ENCODE measurements around the gene KIAA1958. TPM values are rescaled to one million over a fixed set of nuclear protein-coding genes. Genes with fewer than 3 reads are reported as not detected.
A peak's percentile ranks its signal among the peaks of the same experiment; 100 is the strongest.
"Not testable (repeated sequence)": the region's sequence is repeated elsewhere in the genome, so short reads cannot be mapped to it uniquely, and the experiment has no call there.

Gene KIAA1958
- total RNA-seq, 1 experiment from 2014 or later: 14.2 TPM

DNA sequence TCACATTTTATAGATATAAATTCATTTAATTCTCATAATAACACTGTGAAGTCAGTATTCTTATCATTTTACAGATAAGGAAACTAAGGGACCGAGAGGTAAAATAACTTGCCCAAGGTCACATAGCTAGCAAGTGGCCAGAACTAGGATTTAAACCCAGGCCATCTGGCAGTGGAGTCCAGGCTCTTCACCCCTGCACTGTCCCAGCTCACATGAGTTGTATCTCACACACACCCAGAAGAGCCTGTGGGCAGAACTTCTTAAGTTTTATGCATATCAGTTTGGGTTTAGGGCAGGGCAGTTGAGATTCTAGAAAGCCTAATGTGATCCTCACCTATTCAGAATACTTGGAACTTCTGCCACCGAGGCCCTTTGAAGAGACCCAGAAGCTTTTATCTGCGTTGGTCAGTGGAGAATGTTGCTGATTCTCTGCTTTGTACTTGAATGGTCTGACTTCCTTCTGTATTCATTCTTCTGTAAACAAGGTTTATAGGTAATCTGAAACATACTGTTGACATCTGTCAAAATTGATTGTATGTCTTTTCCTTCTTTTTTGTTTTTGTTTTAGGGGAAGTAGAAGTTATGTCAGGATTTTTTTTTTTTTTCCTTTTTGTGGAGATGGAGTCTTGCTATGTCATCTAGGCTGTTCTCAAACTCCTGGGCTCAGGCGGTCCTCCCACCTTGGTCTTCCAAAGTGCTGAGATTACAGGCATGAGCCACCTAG, 75.8 kb downstream of the KIAA1958 start:
- Histone ChIP-seq H3K4me3 (ENCODE audit: insufficient read depth, low read depth, low read length) (no peak overlapping the region), H3K27me3 (ENCODE audit: control insufficient read depth, insufficient read depth, low read length) (no peaks in the 10 kb centered on the region)
- no peak for DNase-seq

DNA sequence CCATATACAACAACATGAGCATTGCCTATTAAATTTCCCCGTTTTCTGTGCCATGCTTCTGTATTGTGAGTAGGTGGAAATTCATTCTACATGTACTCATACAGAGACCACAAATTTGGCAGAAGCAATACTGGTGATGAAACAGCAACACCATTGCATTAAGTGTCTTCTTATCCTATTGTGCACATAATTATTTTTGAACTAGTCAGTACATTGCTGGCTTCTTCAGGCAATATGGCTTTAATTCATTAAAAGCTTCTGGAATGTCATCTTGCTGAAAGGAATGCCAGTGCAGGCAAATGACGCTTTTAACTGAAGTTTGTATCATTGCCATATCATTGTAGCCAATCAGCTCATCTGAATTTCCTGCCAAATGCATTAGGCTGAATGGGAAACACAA, 82.6 kb downstream of the KIAA1958 start:
- DNase-seq: no peak
- no peaks in the 10 kb centered on the region; the same call in 1 of the 2 replicates for H3K36me3 ChIP-seq (replicated peaks; ENCODE audit: control insufficient read depth, insufficient read depth, low read length)

More for the DNA sequence above, 75.8 kb downstream of the KIAA1958 start:
- H3K36me3 ChIP-seq (replicated peaks; ENCODE audit: control insufficient read depth, insufficient read depth, low read length): no peaks in the 10 kb centered on the region

GRCh38 chr9:112570671-112571167, 84.1 kb downstream of the KIAA1958 start:
- Histone ChIP-seq H3K4me3 (ENCODE audit: insufficient read depth, low read depth, low read length) (no peak overlapping the region), H3K27me3 (ENCODE audit: control insufficient read depth, insufficient read depth, low read length) (no peaks in the 10 kb centered on the region), H3K36me3 (replicated peaks; ENCODE audit: control insufficient read depth, insufficient read depth, low read length) (peaks cover 6% of the 10 kb centered on the region)
- DNase-seq: no peak

More for the DNA sequence above, 82.6 kb downstream of the KIAA1958 start:
- H3K4me3 ChIP-seq (ENCODE audit: insufficient read depth, low read depth, low read length): no peak overlapping the region
- no peaks in the 10 kb centered on the region for H3K27me3 ChIP-seq (ENCODE audit: control insufficient read depth, insufficient read depth, low read length)

DNA sequence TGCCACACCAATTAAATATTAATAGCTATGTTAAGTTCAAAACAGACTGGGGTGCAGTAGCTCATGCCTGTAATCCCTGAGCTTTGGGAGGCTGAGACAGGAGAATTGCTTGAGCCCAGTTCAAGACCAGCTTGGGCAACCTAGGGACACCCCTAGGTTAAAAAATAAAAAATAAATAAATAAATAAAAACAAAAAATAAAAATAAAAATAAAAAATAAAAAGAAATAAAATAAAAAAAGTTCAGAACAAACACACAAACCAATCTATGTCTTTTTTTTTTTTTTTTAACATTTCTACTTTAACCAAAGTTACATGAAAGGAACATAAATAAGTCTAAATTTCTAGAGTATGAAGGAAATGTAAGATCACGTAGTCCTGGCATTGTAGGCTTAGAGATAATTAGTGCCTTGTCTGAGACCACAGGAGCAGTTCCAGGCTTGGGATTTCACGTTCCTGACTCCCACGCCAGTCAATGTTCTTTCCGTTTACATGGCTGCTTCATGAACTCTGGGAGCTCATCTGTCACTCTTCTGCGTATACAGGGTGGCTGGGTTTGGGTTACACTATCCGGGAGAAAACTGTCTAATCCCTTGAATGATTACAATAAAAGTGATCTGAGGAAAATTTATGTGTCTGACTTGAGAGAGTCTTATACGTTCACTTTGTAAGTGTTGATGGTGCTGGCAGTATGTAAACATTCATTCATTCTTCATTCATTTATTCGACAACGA, 85.2 kb downstream of the KIAA1958 start:
- H3K36me3 ChIP-seq (replicated peaks; ENCODE audit: control insufficient read depth, insufficient read depth, low read length): peaks cover 6% of the 10 kb centered on the region
- no peak overlapping the region for H3K4me3 ChIP-seq (ENCODE audit: insufficient read depth, low read depth, low read length)
- DNase-seq: no peak
- H3K27me3 ChIP-seq (ENCODE audit: control insufficient read depth, insufficient read depth, low read length): no peaks in the 10 kb centered on the region

DNA sequence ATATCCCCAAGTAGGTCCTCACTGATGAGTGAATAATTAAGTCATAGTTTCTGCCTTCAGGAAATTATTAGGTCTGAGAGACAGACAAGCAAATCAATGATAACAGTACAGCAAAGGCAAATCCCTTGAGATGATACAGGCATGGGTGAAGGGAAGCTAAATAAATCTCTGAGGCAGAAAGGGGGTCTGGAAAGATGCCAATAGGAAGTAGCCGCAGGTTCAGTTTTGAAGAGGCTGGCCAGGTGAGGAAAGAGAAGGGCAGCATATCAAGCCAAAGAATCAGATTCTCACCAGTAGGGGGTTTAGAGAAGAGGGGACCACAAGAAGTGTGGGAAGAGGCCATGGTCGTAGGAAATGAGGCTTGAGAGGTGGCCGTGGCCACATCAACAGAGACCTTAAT, 85.8 kb downstream of the KIAA1958 start:
- H3K27me3 ChIP-seq (ENCODE audit: control insufficient read depth, insufficient read depth, low read length): no peaks in the 10 kb centered on the region
- no peak for DNase-seq
- peaks cover 6% of the 10 kb centered on the region for H3K36me3 ChIP-seq (replicated peaks; ENCODE audit: control insufficient read depth, insufficient read depth, low read length)
- no peak overlapping the region for H3K4me3 ChIP-seq (ENCODE audit: insufficient read depth, low read depth, low read length)

DNA sequence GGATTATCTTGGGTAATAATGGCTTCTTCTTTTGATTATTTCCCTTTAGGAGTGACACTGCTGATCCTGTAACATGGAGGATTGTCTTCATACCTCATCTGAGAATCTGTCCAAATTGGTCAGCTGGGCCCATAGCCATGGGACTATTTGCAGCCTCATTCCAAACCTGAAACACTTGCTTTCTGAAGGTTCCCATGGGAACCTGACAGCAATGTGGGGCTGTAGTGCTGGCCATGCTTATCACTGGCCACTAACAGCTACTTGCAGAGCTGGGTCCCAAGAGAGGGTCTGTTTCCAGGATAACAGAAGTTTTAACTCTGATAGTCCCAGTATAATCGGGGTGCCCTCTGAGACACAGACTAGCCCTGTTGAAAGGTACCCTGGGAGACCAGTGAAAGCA, 87.4 kb downstream of the KIAA1958 start:
- no peaks in the 10 kb centered on the region for H3K27me3 ChIP-seq (ENCODE audit: control insufficient read depth, insufficient read depth, low read length)
- no peak overlapping the region for H3K4me3 ChIP-seq (ENCODE audit: insufficient read depth, low read depth, low read length)

DNA sequence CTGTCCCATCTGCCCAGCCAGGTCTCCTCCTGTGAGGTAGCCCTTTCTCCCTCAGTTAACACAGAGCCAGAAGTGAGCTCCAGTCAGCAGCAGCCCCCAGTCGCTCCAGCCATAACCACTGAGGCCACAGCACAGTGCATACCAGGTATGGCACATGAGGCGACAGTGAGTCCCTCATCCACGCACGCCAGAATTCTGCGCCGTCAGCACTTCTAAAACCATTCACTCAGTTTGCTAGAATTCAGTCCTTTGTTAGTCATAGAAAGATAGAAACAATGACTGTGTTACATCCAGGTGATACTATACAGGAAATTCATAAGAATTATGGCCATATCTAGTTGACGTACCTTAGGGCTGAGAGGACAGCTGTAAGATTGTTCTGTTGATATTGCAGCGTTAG, 88.5 kb downstream of the KIAA1958 start:
- no peaks in the 10 kb centered on the region for H3K27me3 ChIP-seq (ENCODE audit: control insufficient read depth, insufficient read depth, low read length)
- H3K36me3 ChIP-seq (replicated peaks; ENCODE audit: control insufficient read depth, insufficient read depth, low read length): peaks cover 6% of the 10 kb centered on the region
- DNase-seq: no peak
- no peak overlapping the region for H3K4me3 ChIP-seq (ENCODE audit: insufficient read depth, low read depth, low read length)

More for the DNA sequence above, 87.4 kb downstream of the KIAA1958 start:
- DNase-seq: no peak
- peaks cover 6% of the 10 kb centered on the region for H3K36me3 ChIP-seq (replicated peaks; ENCODE audit: control insufficient read depth, insufficient read depth, low read length)

DNA sequence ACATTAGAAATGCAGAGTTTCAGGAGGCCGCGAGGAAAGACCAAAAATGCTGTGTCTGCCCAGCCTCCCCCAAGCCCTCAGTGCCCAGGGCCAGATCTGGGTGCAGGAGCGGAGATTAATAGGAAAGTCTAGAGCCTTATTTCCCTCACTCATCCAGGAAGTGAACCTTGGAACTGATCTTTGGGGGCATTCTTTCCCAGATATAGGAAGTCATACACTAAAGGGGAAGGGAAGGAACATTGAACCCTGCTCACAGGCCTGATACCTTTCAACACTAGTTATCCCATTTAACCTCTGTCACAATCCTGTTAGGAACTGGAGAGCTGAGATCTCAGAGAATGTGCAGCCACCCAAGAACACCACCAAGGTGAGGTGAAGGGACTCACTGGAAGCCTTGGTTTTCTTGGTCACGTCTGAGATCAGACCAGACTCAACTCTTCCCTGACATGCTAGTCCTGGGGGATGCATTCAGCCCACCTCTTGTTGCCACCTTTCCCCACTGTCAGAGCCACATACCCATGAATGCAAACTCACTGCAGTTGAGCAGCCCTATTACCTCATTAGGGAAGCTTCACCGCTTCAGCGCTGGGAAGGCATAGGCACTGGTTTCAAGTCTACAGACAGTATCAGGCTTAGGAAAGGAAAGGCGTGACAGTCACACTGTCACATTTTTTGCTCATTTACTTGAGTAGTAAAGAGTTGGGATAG, 95.0 kb downstream of the KIAA1958 start:
- Histone ChIP-seq H3K4me3 (ENCODE audit: insufficient read depth, low read depth, low read length) (no peak overlapping the region), H3K27me3 (ENCODE audit: control insufficient read depth, insufficient read depth, low read length) (no peaks in the 10 kb centered on the region), H3K36me3 (replicated peaks; ENCODE audit: control insufficient read depth, insufficient read depth, low read length) (no peaks in the 10 kb centered on the region)
- DNase-seq: no peak

DNA sequence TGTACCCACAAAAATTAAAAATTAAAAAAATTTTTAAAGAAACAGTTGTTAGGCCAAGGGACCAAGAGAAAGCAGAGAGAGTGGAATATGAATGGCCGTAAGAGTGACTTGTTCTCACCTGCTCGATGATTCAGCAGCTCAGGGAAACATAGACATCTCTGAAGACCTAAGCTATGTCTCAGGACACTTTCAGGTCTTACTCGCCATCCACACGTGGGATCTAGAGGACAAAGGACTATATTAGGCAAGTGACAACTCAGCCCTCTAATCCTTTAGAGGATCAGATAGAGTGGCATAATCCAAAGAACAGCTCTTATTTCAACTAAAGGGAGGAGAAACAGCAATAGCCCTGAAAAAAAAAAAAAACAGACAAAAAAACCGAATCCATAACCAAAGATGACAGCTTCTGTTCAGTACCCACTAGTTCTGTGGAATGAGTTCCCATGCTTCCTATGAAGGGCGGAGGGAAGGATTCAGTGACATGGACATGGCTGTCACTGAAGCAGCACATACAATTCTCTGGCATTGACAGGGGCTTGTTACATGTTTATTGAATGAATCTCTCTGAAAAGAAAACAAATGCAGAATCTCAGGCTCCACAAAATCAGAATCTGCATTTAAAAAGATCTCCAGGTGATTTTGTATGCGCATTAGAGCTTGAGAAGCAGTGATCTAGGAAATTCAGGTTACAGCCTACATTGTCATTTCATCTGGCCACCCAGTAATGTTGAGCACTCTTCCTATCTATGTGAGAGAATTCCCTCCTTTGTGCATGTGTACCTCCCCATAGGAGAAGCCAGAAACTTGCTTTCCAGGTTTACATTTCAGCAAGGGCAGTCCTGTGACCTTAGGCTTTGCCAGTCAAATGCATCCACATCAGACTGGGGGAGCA, 96.0 kb downstream of the KIAA1958 start:
- no peaks in the 10 kb centered on the region for H3K36me3 ChIP-seq (replicated peaks; ENCODE audit: control insufficient read depth, insufficient read depth, low read length)
- no peaks in the 10 kb centered on the region for H3K27me3 ChIP-seq (ENCODE audit: control insufficient read depth, insufficient read depth, low read length)
- no peak overlapping the region for H3K4me3 ChIP-seq (ENCODE audit: insufficient read depth, low read depth, low read length)
- peak; percentile 21 for DNase-seq

DNA sequence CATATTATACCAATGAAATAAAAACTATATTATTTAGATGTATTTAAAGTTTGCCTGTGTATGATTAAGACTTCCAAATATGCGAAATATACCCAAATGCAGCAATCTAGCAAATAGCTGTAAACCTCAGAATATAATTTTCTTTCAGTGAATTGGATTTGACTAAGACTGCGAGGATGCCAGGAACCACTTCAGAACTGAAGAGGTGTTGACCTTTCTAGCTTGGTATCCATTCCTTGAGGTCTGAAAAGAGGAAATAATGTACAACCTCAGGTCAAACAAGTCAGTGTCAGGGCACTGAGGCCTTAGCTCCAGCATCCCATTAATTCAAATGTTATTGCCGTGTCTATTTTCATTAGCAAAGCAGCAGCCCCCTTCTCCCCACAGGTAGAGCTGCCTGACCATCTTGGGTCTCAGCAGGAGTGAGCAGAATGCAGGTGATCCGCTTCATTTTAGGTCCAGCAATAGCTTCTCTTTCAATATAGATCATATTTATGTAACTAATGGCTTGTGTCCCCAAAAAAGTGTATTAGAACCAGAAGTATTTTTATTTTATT, 100.0 kb downstream of the KIAA1958 start:
- no peaks in the 10 kb centered on the region for H3K36me3 ChIP-seq (replicated peaks; ENCODE audit: control insufficient read depth, insufficient read depth, low read length)
- no peak for DNase-seq
- no peak overlapping the region for H3K4me3 ChIP-seq (ENCODE audit: insufficient read depth, low read depth, low read length)
- no peaks in the 10 kb centered on the region for H3K27me3 ChIP-seq (ENCODE audit: control insufficient read depth, insufficient read depth, low read length)

GRCh38 chr9:112591875-112592274, 105.2 kb downstream of the KIAA1958 start:
- not testable (repeated sequence) for DNase-seq; H3K4me3 ChIP-seq (ENCODE audit: insufficient read depth, low read depth, low read length)

DNA sequence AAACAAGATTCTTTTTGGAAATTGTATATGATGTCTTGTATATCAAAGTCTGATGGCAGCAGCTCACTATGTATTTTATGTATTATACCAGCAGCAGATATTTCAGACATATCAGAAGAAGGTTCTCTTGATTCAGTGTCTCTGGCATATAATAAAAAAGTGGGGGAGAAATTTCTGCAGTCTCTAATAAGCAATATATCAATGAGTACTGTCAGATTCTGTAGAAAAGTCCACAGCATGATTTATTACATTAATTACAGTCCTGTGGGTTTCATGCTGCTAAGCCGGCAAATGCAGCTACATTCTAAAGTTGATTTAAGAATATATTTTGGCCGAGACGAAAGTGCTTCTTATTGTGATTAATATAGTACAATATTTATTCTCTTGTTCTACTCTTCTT, 113.1 kb downstream of the KIAA1958 start:
- no peaks in the 10 kb centered on the region for H3K27me3 ChIP-seq (ENCODE audit: control insufficient read depth, insufficient read depth, low read length)

More at GRCh38 chr9:112591875-112592274, 105.2 kb downstream of the KIAA1958 start:
- not testable (repeated sequence) for H3K36me3 ChIP-seq (replicated peaks; ENCODE audit: control insufficient read depth, insufficient read depth, low read length); H3K27me3 ChIP-seq (ENCODE audit: control insufficient read depth, insufficient read depth, low read length)

GRCh38 chr9:112601636-112602035, 115.0 kb downstream of the KIAA1958 start:
- DNase-seq: no peak
- no peaks in the 10 kb centered on the region for H3K27me3 ChIP-seq (ENCODE audit: control insufficient read depth, insufficient read depth, low read length)

More for the DNA sequence above, 113.1 kb downstream of the KIAA1958 start:
- no peak for DNase-seq
- Histone ChIP-seq H3K36me3 (replicated peaks; ENCODE audit: control insufficient read depth, insufficient read depth, low read length) (no peaks in the 10 kb centered on the region), H3K4me3 (ENCODE audit: insufficient read depth, low read depth, low read length) (no peak overlapping the region)

More at GRCh38 chr9:112601636-112602035, 115.0 kb downstream of the KIAA1958 start:
- H3K4me3 ChIP-seq (ENCODE audit: insufficient read depth, low read depth, low read length): no peak overlapping the region
- no peaks in the 10 kb centered on the region for H3K36me3 ChIP-seq (replicated peaks; ENCODE audit: control insufficient read depth, insufficient read depth, low read length)

Measured in H7 (cell line).